Stomach (tissue), 9 donors: ENCODE measurements around the gene DUSP14. TPM values are rescaled to one million over a fixed set of nuclear protein-coding genes. Genes with fewer than 3 reads are reported as not detected.

ENCODE experiments used
- DNase-seq, 2 donors: peaks; one replicate each; pipeline versions ENCODE4 v3.0.0 to v3.0.0-alpha.2; 2013 to 2019
- H3K27ac ChIP-seq, 5 donors: fragments of 200-600 bp in 4 of 5; sonication (generic) in 4 of 5; one replicate each; pipeline ENCODE4 v1.5.1; 2013 to 2019; ENCODE audit warnings: mild to moderate bottlenecking in 1 of 5, moderate library complexity in 1 of 5
- H3K27me3 ChIP-seq, 3 donors: fragments of 200-600 bp; sonication (generic); one replicate each; pipeline ENCODE4 v1.5.1; 2017 to 2019; ENCODE audit warnings: mixed run types in 1 of 3
- H3K36me3 ChIP-seq, 4 donors: fragments of 200-600 bp; sonication (generic); 1 replicate in 3 of 4; 2 replicates in 1 of 4; pipeline ENCODE4 v1.5.1; 2016 to 2019
- H3K4me1 ChIP-seq, 4 donors: fragments of 200-600 bp; sonication (generic); one replicate each; pipeline ENCODE4 v1.5.1; 2016 to 2019
- H3K4me3 ChIP-seq, 4 donors: fragments of 200-600 bp; sonication (generic) in 3 of 4; one replicate each; pipeline ENCODE4 v1.5.1; 2016 to 2019; ENCODE audit warnings: mild to moderate bottlenecking in 1 of 4
- H3K9me3 ChIP-seq, 4 donors: fragments of 200-600 bp; sonication (generic); one replicate each; pipeline ENCODE4 v1.5.1; 2016 to 2019
- CTCF ChIP-seq, 7 experiments: fragments of 450-650 bp in 4 of 7; fragments of 200-600 bp in 3 of 7; sonication (generic) in 3 of 7; IDR thresholded peaks; one replicate each; pipeline ENCODE4 v1.5.1; 2016 to 2019; ENCODE audit warnings: antibody characterized with exemption in 7 of 7, control low read depth in 2 of 7, mild to moderate bottlenecking in 1 of 7
- EP300 ChIP-seq: sonication (generic); formaldehyde crosslinking; IDR thresholded peaks from one replicate; pipeline ENCODE4 v1.6.1; 2017; ENCODE audit warnings: antibody characterized with exemption
- POLR2A ChIP-seq, 4 donors: fragments of 450-650 bp; IDR thresholded peaks; one replicate each; pipeline ENCODE4 v1.6.1; 2016; ENCODE audit warnings: antibody characterized with exemption in 4 of 4, control low read depth in 2 of 4, mild to moderate bottlenecking in 1 of 4, moderate library complexity in 1 of 4
- POLR2AphosphoS5 ChIP-seq, 3 donors: sonication (generic); formaldehyde crosslinking; IDR thresholded peaks; one replicate each; pipeline ENCODE4 v1.6.1; 2016; ENCODE audit warnings: antibody characterized with exemption in 3 of 3
- WGBS, 5 donors: extraction: QIAGEN DNeasy Blood & Tissue Kit in 3 of 5; methylation state at CpG; one replicate each; pipeline versions ENCODE4 v1.1.5 to v1.1.7; 2013 to 2018; 5-methylcytosine and 5-hydroxymethylcytosine counted together
- intact Hi-C: fragments of 100-400 bp; cut with DNase I; formaldehyde crosslinking; loops from one replicate; pipeline ENCODE4 v1.15.1; 2023; ENCODE audit warnings: low total_unique reads
- polyA plus RNA-seq, 3 donors: library from polyadenylated mRNA; stranded (reverse); fragments of 200-250 nt; gene quantifications; one replicate each; pipeline ENCODE4 v1.2.3, GENCODE V29; 2013
- total RNA-seq, 5 donors: library from RNA; depleted of rRNA; stranded (reverse); fragments of >200 nt; gene quantifications; one replicate each; pipeline versions ENCODE4 v1.1.0 to v1.2.3, GENCODE V29; 2014 to 2016
- donor health status: healthy with polysubstance abuse.
- donor health status: Bipolar disorder and iron deficiency.
- donor health status: healthy.

The DUSP14 gene
- total and polyA plus RNA-seq, 8 donors: 3.1 to 7.8 (median 6.1) TPM; not detected in 2

DNA sequence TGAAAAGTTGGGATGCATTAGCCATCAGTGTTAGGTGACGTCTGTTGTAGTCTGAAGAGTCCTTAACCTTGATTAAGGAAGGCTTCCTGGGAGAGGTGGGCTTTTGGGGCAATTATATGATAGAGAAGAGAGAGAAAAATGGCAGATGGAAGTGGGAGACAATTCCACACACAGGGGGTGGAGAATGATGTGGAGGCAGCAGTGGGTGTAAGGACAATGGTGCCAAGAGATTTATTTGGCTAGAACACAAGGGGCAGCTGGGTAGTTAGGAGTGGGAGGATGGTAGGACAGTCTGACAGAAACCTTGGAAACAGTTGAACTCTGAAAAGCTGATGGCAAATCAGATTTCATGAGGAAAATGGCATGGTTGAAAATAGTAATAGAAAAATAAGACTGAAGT is 10.7 kb upstream of the DUSP14 start:
- WGBS, 5 donors: 90 to 97% (median 94%) methylated on average over 1 of the region's 1 CpG
- intact Hi-C loops: no loop called here
- Histone ChIP-seq H3K36me3 (peaks cover 43 to 65% (median 65%) of the 10 kb centered on the region in 4 donors), H3K4me1 (peaks cover 0 to 12% (median 4%) of the 10 kb centered on the region in 4 donors), H3K9me3 (no peaks in the 10 kb centered on the region), H3K4me3 (no peak overlapping the region), H3K27ac (no peak overlapping the region), H3K27me3 (no peaks in the 10 kb centered on the region)
- no peak for DNase-seq
- no peak for TF ChIP-seq EP300
- no peak for TF ChIP-seq POLR2AphosphoS5 (IDR thresholded peaks at IDR 0.05)
- no peak for TF ChIP-seq CTCF (IDR thresholded peaks at IDR 0.05)
- no peak for TF ChIP-seq POLR2A (IDR thresholded peaks at IDR 0.05)

DNA sequence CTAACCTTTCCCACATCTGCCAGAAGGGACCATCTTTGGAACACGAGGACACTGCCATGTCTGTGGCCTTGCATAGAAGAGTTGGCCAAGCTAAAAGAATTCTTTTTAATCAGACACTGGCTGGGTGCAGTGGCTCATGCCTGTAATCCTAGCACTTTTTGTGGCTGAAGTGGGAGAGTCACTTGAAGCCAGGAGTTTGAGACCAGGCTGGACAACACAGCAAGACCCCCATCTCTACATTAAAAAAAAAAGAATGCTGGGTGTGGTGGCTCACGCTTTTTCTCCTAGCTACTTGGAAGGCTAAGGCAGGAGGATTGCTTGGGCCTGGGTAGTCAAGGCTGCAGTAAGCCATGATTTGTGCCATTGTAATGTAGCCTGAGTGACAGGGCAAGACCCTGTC is 9.3 kb upstream of the DUSP14 start:
- WGBS, 5 donors: 94 to 100% (median 96%) methylated on average over 2 of the region's 2 CpGs
- intact Hi-C loops: no loop called here
- Histone ChIP-seq H3K36me3 (peaks cover 31 to 51% (median 51%) of the 10 kb centered on the region in 4 donors), H3K4me1 (peaks cover 0 to 12% (median 4%) of the 10 kb centered on the region in 4 donors), H3K4me3 (no peak overlapping the region), H3K9me3 (no peaks in the 10 kb centered on the region), H3K27ac (no peak overlapping the region), H3K27me3 (no peaks in the 10 kb centered on the region)
- no peak for DNase-seq
- TF ChIP-seq CTCF (IDR thresholded peaks at IDR 0.05): no peak
- TF ChIP-seq POLR2A (IDR thresholded peaks at IDR 0.05): no peak
- TF ChIP-seq POLR2AphosphoS5 (IDR thresholded peaks at IDR 0.05): no peak
- no peak for TF ChIP-seq EP300

GRCh38 chr17:37481001-37481665 is 8.6 kb upstream of the DUSP14 start:
- Histone ChIP-seq H3K4me1 (peaks cover 0 to 12% (median 4%) of the 10 kb centered on the region in 4 donors), H3K27me3 (no peaks in the 10 kb centered on the region), H3K27ac (no peak overlapping the region), H3K4me3 (no peak overlapping the region), H3K9me3 (no peaks in the 10 kb centered on the region), H3K36me3 (peaks cover 24 to 44% (median 44%) of the 10 kb centered on the region in 4 donors)
- no peak for DNase-seq
- intact Hi-C loops: no loop called here
- WGBS, 5 donors: 87 to 96% (median 93%) methylated on average over 9 of the region's 9 CpGs
- no peak for TF ChIP-seq POLR2AphosphoS5 (IDR thresholded peaks at IDR 0.05)
- no peak for TF ChIP-seq EP300
- no peak for TF ChIP-seq CTCF (IDR thresholded peaks at IDR 0.05)
- TF ChIP-seq POLR2A (IDR thresholded peaks at IDR 0.05): no peak

- H3K36me3 ChIP-seq: peaks cover 1 to 21% (median 21%) of the 10 kb centered on the region in 4 donors
- peak in 1 of 2 donors; percentile 82 for DNase-seq
- H3K27me3 ChIP-seq: no peaks in the 10 kb centered on the region
- H3K27ac ChIP-seq: peak overlapping the region in 4 of 5 donors; percentile 6 to 56 (median 18)
- H3K4me1 ChIP-seq: peaks cover 6 to 22% (median 12%) of the 10 kb centered on the region in 4 donors
- 42 to 57% (median 54%) methylated on average over 5 of the region's 5 CpGs for WGBS, 5 donors
- intact Hi-C loops: no loop called here
- H3K9me3 ChIP-seq: no peaks in the 10 kb centered on the region
- no peak for TF ChIP-seq POLR2A (IDR thresholded peaks at IDR 0.05)
- TF ChIP-seq CTCF (IDR thresholded peaks at IDR 0.05): no peak
- no peak for TF ChIP-seq EP300
- no peak for TF ChIP-seq POLR2AphosphoS5 (IDR thresholded peaks at IDR 0.05)
- no peak overlapping the region for H3K4me3 ChIP-seq
Measured at GRCh38 chr17:37483311-37484039, 6.2 kb upstream of the DUSP14 start.
